ENCODE measurements around the gene ZNF366. TPM values are rescaled to one million over a fixed set of nuclear protein-coding genes. Genes with fewer than 3 reads are reported as not detected.

ZNF366 gene
- polyA plus RNA-seq, 1 donor from 2014 or later: not detected

DNA sequence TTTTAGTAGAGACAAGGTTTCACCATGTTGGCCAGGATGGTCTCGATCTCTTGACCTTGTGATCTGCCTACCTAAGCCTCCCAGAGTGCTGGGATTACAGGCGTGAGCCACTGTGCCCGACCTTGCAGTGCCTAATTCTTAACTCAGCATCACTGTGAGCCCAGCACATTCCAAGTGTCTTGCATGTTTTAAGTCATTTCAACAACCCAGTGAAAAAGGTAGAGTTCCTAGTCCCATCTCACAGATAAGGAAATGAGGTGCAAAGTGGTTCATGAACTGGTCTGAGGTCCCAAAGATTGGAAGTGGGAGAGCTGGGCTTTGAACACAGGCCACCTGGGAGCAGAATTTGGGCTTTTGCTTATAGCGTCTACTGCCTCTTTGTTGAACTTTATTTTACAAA, 68.0 kb downstream of the ZNF366 start:
- no peaks in the 10 kb centered on the region for H3K4me1 Mint-ChIP-seq
- no peaks in the 10 kb centered on the region for H3K36me3 Mint-ChIP-seq
- peaks cover 2% of the 10 kb centered on the region for H3K27me3 Mint-ChIP-seq
- no peak overlapping the region for H3K27ac Mint-ChIP-seq
- H3K4me3 Mint-ChIP-seq: no peak overlapping the region
- H3K9me3 Mint-ChIP-seq: peaks cover 0 to 2% (median 0%) of the 10 kb centered on the region in 3 donors

DNA sequence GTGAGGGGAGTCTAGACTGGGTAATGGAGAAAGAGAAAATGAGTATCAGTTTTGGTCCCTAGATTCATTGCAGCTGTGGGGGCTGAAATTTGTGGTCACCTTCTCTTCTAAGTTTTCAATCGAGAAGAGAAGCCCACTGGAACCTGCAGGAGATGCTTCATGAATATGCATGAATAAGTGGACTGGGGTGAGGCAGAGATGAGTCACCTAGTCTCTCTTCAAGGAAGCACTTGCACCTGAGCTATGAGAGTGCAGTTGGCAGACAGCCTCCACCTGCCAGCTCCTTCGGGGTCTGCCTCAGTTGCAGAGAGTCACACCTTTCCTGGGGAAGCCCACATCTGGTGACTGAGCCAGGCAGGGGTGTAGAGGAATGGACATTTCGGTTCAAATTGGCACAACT, 69.1 kb downstream of the ZNF366 start:
- H3K27ac Mint-ChIP-seq: no peak overlapping the region
- H3K36me3 Mint-ChIP-seq: no peaks in the 10 kb centered on the region
- no peaks in the 10 kb centered on the region for H3K4me1 Mint-ChIP-seq
- H3K4me3 Mint-ChIP-seq: no peak overlapping the region
- peaks cover 2% of the 10 kb centered on the region for H3K27me3 Mint-ChIP-seq
- H3K9me3 Mint-ChIP-seq: peaks cover 0 to 2% (median 0%) of the 10 kb centered on the region in 3 donors

DNA sequence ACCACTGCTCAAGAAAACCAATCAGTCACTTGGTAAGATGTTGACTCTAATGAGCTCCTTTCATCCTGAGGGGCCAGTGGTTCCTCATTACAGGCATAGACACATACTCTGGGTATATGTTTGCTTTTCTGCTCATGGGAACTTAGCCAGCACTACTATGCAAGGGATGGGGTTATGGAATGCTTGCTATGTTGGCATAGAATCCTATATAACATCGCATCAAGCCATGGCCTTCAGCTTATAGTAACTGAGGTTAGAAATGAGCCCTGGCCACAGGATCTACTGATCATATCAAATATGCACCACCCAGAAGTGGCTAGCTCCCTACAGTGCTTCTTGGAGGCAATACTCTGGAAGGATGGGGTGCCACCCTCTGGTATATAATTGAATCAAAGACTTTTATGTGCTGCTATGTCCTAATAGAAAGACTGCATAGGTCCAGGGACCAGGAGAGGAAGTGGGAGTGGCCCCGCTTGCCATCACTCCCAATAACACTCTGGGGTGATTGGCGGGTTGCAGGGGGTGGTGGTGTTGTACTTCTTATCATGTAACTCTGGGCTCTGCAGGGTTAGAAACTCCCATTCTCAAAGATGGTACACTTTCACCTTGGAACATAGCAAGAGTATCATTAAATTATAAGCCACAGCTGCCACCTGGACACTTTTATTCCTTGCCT, 70.3 kb downstream of the ZNF366 start:
- Mint-ChIP-seq H3K4me1 (no peaks in the 10 kb centered on the region), H3K4me3 (no peak overlapping the region), H3K36me3 (no peaks in the 10 kb centered on the region), H3K27me3 (peaks cover 4% of the 10 kb centered on the region), H3K9me3 (peaks cover 0 to 2% (median 0%) of the 10 kb centered on the region in 3 donors), H3K27ac (peak overlapping the region in 2 of 3 donors; percentile 11 to 72)

DNA sequence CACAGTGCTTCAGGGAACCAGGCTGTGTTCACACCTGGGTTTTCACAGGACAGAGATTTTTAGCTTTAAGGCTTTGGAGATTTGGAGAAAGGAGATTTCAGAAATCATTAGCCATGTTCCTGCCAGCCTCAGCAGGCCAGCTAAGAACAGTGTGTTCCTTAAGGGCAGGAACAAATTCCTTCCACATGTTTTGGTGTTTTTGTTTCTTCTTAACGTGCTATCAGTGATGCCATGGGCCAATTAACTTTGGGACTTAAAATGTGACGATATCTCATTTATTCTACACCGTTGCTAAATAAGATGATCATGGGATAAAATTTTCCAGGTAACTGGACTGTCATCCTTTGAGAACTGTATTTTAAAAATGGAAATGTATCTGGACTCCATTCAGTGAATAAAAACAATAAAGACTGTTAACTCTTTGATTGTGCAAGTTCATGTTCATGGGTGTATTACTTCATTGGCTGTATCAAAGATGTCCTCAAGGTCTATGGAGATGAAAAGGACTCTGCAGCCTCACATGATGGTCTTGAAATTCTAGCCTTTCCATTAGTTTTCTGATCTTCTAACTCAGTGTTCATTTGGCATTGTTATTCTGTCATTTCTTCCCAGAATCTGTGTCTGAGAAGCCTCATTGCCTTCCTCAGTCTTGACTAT, 72.3 kb downstream of the ZNF366 start:
- Mint-ChIP-seq H3K36me3 (no peaks in the 10 kb centered on the region), H3K27ac (no peak overlapping the region), H3K4me3 (no peak overlapping the region), H3K4me1 (no peaks in the 10 kb centered on the region), H3K27me3 (peaks cover 7% of the 10 kb centered on the region), H3K9me3 (peaks cover 0 to 2% (median 0%) of the 10 kb centered on the region in 3 donors)

DNA sequence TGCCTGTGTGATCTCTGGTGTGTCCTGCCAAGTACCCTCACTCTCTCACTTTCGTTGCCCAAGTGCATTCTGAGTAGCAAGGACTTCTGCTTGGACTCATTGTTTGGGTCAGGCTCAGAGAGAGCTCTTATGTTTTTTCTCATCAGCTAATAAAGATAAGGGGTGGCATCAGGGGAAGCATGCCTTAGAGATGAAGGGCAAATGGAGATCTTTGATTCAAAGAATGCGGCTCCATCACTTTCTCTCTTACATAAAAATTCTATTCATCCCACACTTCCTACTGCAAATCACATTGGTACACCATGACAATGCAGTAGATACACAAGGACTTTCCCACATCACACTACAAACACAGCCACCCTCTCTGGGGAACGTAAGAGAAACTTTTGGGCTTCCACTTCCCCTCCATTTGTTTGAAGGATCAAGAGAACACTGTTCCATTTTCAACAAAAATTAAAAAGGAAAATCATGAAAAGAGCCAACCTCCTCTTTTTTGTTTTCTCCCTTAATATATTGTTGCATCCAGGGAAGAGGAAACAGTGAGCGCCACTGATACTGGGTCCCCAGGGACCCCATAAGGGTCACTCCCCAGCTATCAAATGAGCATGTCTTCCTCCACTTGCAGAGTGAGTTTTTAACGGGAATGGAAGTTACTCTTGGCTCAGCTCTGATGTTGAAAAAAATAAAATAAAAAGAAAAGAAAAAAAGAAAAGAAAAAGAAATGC, 73.0 kb downstream of the ZNF366 start:
- Mint-ChIP-seq H3K9me3 (peaks cover 0 to 2% (median 0%) of the 10 kb centered on the region in 3 donors), H3K4me1 (no peaks in the 10 kb centered on the region), H3K27ac (peak overlapping the region in 1 of 3 donors; percentile 36), H3K4me3 (no peak overlapping the region), H3K36me3 (no peaks in the 10 kb centered on the region), H3K27me3 (peaks cover 7% of the 10 kb centered on the region)

DNA sequence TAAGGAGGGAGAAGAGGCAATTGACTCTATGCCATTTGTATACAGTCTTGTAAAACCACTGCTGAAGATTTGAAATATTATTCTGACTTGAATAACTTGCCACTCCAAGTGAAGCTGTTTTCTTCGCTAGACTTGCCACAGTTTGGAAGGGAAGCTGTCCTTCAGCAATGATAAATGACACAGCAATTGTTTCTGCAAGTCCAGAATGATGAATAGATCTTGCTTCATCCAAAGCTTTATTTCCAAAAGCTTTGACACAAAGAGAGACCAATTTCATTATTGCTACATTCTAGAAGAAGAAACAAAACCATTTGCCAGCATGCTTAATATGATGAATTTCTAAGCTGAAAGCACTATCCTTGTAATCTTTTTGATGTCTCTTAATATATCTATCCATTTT, 73.7 kb downstream of the ZNF366 start:
- no peaks in the 10 kb centered on the region for H3K4me1 Mint-ChIP-seq
- peaks cover 0 to 2% (median 0%) of the 10 kb centered on the region in 3 donors for H3K9me3 Mint-ChIP-seq
- no peak overlapping the region for H3K4me3 Mint-ChIP-seq
- H3K36me3 Mint-ChIP-seq: no peaks in the 10 kb centered on the region
- peak overlapping the region in 1 of 3 donors; percentile 27 for H3K27ac Mint-ChIP-seq
- peaks cover 7% of the 10 kb centered on the region for H3K27me3 Mint-ChIP-seq

DNA sequence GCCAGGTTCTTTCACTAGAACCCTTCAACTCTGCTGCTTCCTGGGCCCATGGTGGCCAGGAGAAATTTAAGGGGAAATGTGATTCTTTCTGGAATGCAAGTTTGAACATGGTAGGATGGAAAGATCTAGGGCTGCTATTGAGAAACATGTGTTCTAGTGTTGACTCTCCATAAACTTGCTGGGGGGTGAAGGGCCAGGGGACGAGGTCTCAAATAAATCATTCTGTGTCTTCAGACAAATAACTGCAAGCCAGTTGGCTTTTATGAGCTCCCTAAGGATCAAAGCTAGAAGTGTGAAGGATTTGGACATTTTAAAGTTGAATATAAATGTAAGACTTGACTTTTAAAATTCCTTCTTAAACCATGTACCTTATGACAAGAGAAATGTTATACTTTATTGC, 78.5 kb downstream of the ZNF366 start:
- Mint-ChIP-seq H3K9me3 (peaks cover 0 to 2% (median 0%) of the 10 kb centered on the region in 3 donors), H3K4me1 (peaks cover 0 to 6% (median 4%) of the 10 kb centered on the region in 3 donors), H3K36me3 (no peaks in the 10 kb centered on the region), H3K4me3 (no peak overlapping the region), H3K27ac (no peak overlapping the region), H3K27me3 (peaks cover 7% of the 10 kb centered on the region)

DNA sequence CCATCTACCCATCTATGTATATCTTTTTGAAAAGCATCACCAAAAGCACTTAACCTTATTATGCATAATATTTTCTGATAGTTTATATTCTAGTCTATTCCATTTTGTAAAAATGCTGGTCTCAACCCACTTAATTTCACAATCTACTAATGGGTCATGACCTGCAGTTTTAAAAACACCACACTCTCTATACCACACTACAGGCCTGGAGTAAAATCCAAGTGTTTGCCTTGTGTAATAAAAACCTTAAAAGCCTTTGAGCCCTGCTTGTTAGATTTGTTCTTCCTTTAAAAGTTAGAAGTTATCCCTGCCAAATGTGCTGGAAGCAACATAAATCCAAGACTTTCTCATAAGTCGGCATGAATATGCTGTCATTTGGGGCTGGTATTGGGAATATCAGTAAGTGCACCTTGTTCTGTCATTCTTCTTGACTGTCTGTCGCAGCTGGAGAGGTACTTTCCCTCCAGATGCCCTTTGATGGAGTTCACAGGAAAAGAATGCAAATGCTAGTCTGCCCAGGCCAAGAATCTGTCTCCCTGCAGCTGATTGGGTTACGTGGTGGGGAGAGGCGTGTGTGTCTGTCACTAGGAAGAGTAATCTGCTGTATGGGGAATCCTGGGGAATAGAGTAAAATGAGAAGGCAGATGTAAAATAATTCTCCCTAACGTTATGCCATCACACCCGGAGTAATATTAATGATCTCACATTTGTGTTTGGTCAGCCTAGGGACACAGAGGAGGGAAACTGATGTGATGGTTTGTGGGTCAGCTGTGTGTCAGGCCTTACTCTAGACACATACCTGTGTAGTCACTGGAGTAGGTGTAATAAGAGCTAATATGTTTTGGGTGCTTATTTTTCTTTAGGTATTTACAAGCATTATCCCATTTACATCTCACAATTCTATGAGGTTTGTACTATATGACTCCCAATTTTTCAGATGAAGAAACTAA, 79.4 kb downstream of the ZNF366 start:
- H3K4me1 Mint-ChIP-seq: peaks cover 0 to 6% (median 4%) of the 10 kb centered on the region in 3 donors
- H3K36me3 Mint-ChIP-seq: no peaks in the 10 kb centered on the region
- H3K27ac Mint-ChIP-seq: no peak overlapping the region
- peaks cover 5% of the 10 kb centered on the region for H3K27me3 Mint-ChIP-seq
- H3K4me3 Mint-ChIP-seq: peak overlapping the region in 1 of 4 donors; percentile 43
- H3K9me3 Mint-ChIP-seq: peaks cover 0 to 2% (median 0%) of the 10 kb centered on the region in 3 donors

DNA sequence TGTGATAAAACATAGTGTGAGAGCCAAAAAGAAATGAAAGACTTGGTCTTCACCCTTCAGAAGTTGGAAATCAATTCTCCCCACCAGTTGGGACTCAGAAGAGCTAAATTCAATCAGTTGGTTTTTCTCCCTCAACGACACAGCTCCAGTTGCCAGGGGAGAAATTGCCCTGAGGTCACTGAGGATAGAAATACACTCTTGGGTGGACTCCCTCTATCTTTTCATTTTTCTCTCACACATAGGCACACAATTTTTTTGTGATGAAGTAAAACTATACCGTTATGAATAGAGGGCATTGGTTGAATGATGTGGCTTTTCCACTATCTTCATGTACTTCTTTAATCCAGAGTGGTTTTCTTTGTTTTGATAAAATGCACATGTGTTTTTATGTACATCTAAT, 80.2 kb downstream of the ZNF366 start:
- peaks cover 0 to 2% (median 0%) of the 10 kb centered on the region in 3 donors for H3K9me3 Mint-ChIP-seq
- H3K27me3 Mint-ChIP-seq: peaks cover 5% of the 10 kb centered on the region
- H3K36me3 Mint-ChIP-seq: no peaks in the 10 kb centered on the region
- H3K4me1 Mint-ChIP-seq: peaks cover 0 to 6% (median 4%) of the 10 kb centered on the region in 3 donors
- H3K4me3 Mint-ChIP-seq: no peak overlapping the region
- H3K27ac Mint-ChIP-seq: no peak overlapping the region

DNA sequence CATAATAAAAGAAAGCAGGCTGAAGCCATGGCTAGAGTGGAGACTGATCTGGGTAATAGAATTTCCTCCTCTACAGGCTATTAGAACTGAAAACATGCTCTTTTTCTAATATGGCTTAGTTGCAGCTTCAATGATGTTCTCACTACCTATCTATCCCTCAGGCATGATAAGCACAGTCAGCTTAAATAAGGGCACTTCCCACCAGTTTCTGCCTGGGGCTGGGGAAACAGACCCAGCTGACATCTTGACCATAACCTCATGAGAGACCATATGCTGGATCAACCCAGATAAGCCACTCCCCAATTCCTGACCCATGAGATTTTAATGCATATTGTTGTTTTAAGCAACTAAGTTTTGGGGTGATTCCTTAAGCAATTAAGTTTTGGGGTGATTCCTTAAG, 81.2 kb downstream of the ZNF366 start:
- peaks cover 0 to 6% (median 4%) of the 10 kb centered on the region in 3 donors for H3K4me1 Mint-ChIP-seq
- H3K27ac Mint-ChIP-seq: no peak overlapping the region
- peaks cover 0 to 2% (median 0%) of the 10 kb centered on the region in 3 donors for H3K9me3 Mint-ChIP-seq
- peaks cover 7% of the 10 kb centered on the region for H3K27me3 Mint-ChIP-seq
- H3K4me3 Mint-ChIP-seq: no peak overlapping the region
- H3K36me3 Mint-ChIP-seq: no peaks in the 10 kb centered on the region

DNA sequence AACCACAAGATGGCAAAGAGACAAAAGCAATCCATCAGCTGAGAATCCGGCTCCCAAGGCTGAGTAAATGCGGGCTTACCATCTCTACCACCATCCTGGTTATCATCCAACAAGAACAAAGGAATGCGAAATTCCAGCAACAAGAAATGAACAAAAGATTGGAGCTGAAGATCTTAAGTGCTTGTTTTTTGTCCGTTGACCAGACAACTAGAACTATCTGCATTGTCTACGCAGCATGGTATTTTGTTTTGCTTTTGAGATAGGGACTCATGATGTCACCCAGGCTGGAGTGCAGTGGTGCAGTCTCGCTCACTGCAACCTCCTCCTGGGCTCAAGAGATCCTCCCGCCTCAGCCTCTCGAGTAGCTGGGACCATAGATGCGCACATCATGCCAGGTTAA, 88.9 kb downstream of the ZNF366 start:
- Mint-ChIP-seq H3K4me1 (no peaks in the 10 kb centered on the region), H3K27me3 (peaks cover 1% of the 10 kb centered on the region), H3K9me3 (peaks cover 0 to 3% (median 0%) of the 10 kb centered on the region in 3 donors), H3K36me3 (no peaks in the 10 kb centered on the region), H3K27ac (peak overlapping the region in 1 of 3 donors; percentile 67), H3K4me3 (no peak overlapping the region)

DNA sequence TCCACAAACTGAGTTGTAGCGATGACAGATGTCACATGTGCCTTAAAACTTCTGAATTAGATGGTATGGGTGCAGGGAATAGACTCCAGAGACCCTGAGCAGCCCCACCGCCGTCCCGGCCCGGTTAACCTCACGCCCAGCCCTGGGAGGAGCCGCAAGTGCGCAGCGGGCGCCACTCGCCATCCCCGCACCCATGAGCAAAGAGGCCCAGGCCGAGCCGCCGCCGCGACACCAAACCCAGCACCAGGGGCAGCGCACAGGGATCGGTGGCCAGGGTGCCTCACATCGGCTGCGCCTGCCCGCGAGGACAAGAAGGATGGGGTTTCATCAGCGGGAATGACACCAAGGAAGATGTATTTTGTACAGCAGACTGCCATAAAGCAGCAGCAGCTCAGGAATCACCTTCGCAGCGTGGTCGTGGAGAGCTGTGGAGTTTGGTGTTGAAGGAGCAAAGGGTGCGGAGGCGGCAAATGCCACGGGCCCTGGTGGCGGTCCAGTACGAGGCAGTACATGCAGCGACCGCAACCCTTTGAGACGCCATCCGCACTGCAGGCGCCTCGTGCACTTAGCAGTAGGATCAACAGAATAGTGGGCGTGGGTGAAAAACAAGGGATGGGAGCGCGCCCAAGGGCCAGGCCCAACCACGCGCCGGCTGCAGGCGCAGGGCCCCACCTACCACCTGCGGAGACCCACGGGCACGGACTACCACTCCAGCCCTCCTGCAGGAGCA, 89.7 kb downstream of the ZNF366 start:
- Mint-ChIP-seq H3K4me1 (no peaks in the 10 kb centered on the region), H3K9me3 (peaks cover 0 to 3% (median 0%) of the 10 kb centered on the region in 3 donors), H3K4me3 (no peak overlapping the region), H3K36me3 (no peaks in the 10 kb centered on the region), H3K27me3 (peaks cover 1% of the 10 kb centered on the region), H3K27ac (no peak overlapping the region)

DNA sequence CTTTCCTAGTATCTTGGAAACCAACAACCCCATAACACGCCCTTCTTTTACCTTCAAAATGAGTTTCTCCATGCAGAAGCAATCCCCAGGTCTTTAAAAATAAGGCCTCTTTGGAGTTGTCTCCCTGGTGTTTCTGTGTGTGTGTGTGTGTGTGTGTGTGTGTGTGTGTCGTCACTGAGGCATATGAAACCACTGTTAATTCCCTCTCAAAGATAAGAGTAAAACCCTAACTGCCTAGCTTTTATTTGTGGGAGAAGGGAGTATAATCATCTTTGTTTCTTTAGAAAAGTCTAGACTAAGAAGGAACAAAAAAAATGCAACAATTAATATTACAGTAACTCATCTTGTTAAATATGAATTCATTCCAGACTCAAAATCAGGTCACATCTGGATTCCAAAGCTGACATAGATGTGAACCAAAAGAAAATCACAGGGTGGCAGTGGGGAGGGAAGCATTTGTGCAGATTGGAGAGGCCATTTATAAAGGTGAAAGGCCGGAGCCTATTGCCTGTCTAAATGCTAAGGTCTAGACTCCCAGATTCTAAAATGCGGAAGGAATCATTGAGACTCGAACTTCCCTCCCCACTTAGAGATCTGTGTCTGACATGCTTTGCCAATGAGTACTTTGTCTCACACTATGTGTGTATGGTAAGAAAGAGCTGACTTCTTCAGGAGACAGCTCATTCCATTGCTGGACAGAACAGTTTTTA, 91.4 kb downstream of the ZNF366 start:
- H3K4me1 Mint-ChIP-seq: no peaks in the 10 kb centered on the region
- H3K4me3 Mint-ChIP-seq: no peak overlapping the region

More for the DNA sequence above, 91.4 kb downstream of the ZNF366 start:
- Mint-ChIP-seq H3K27ac (no peak overlapping the region), H3K36me3 (no peaks in the 10 kb centered on the region), H3K9me3 (peaks cover 0 to 3% (median 0%) of the 10 kb centered on the region in 3 donors), H3K27me3 (peaks cover 2% of the 10 kb centered on the region)
